ENCODE data around the gene OR6N2.

Gene OR6N2

GRCh38 chr1:158732524-158732923, 48.5 kb downstream of the OR6N2 start:
- TF ChIP-seq FOXP2 (optimal IDR thresholded peaks at IDR 0.05; ENCODE audit: borderline replicate concordance, extremely low read depth, extremely low read length, insufficient read depth), result no peak
- TF ChIP-seq TAF1 (IDR thresholded peaks at IDR 0.05; ENCODE audit: borderline replicate concordance, insufficient read depth, low read length), result no peak
- TF ChIP-seq, protein P1, sequence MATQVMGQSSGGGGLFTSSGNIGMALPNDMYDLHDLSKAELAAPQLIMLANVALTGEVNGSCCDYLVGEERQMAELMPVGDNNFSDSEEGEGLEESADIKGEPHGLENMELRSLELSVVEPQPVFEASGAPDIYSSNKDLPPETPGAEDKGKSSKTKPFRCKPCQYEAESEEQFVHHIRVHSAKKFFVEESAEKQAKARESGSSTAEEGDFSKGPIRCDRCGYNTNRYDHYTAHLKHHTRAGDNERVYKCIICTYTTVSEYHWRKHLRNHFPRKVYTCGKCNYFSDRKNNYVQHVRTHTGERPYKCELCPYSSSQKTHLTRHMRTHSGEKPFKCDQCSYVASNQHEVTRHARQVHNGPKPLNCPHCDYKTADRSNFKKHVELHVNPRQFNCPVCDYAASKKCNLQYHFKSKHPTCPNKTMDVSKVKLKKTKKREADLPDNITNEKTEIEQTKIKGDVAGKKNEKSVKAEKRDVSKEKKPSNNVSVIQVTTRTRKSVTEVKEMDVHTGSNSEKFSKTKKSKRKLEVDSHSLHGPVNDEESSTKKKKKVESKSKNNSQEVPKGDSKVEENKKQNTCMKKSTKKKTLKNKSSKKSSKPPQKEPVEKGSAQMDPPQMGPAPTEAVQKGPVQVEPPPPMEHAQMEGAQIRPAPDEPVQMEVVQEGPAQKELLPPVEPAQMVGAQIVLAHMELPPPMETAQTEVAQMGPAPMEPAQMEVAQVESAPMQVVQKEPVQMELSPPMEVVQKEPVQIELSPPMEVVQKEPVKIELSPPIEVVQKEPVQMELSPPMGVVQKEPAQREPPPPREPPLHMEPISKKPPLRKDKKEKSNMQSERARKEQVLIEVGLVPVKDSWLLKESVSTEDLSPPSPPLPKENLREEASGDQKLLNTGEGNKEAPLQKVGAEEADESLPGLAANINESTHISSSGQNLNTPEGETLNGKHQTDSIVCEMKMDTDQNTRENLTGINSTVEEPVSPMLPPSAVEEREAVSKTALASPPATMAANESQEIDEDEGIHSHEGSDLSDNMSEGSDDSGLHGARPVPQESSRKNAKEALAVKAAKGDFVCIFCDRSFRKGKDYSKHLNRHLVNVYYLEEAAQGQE (IDR thresholded peaks at IDR 0.05; ENCODE audit: insufficient read depth in 1 of 2, low read depth in 2 of 2, low read length in 2 of 2), result no peak
- no peak for TF ChIP-seq POLR2AphosphoS5 (IDR thresholded peaks at IDR 0.05; ENCODE audit: low read depth, low read length)
- no peak for TF ChIP-seq SIN3A (IDR thresholded peaks at IDR 0.05; ENCODE audit: borderline replicate concordance, insufficient read depth, low read length)

- TF ChIP-seq SIN3A (IDR thresholded peaks at IDR 0.05; ENCODE audit: borderline replicate concordance, insufficient read depth, low read length) (no peak), POLR2AphosphoS5 (IDR thresholded peaks at IDR 0.05; ENCODE audit: low read depth, low read length) (no peak), FOXP2 (optimal IDR thresholded peaks at IDR 0.05; ENCODE audit: borderline replicate concordance, extremely low read depth, extremely low read length, insufficient read depth) (no peak), TAF1 (IDR thresholded peaks at IDR 0.05; ENCODE audit: borderline replicate concordance, insufficient read depth, low read length) (no peak)
- TF ChIP-seq, protein P1 (IDR thresholded peaks at IDR 0.05; ENCODE audit: insufficient read depth in 1 of 2, low read depth in 2 of 2, low read length in 2 of 2), result no peak
These were observed 49.3 kb downstream of the OR6N2 start for GRCh38 chr1:158731707-158732106.

DNA sequence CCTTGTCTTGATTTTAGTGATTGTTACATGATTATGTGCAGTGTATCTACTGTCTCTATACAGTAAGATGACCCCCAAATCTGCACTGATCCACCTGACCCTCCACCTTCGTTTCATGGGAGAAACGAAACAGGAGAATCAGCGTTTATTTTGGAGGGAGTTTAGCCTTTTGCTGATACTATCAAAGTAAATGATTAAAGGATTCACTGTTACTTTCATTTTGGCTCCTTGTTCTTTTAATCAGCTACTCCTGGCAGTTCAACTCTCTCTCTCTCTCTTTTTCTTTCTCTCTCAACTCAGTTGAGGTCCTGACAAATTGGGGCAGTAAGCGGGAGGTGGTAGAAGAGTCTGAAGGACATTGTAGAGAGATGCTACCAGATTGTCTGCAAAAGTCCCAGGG, 50.6 kb downstream of the OR6N2 start:
- TF ChIP-seq, protein P1 (IDR thresholded peaks at IDR 0.05; ENCODE audit: insufficient read depth in 1 of 2, low read depth in 2 of 2, low read length in 2 of 2), result no peak
- TF ChIP-seq TAF1 (IDR thresholded peaks at IDR 0.05; ENCODE audit: borderline replicate concordance, insufficient read depth, low read length), result no peak
- no peak for TF ChIP-seq FOXP2 (optimal IDR thresholded peaks at IDR 0.05; ENCODE audit: borderline replicate concordance, extremely low read depth, extremely low read length, insufficient read depth)

DNA sequence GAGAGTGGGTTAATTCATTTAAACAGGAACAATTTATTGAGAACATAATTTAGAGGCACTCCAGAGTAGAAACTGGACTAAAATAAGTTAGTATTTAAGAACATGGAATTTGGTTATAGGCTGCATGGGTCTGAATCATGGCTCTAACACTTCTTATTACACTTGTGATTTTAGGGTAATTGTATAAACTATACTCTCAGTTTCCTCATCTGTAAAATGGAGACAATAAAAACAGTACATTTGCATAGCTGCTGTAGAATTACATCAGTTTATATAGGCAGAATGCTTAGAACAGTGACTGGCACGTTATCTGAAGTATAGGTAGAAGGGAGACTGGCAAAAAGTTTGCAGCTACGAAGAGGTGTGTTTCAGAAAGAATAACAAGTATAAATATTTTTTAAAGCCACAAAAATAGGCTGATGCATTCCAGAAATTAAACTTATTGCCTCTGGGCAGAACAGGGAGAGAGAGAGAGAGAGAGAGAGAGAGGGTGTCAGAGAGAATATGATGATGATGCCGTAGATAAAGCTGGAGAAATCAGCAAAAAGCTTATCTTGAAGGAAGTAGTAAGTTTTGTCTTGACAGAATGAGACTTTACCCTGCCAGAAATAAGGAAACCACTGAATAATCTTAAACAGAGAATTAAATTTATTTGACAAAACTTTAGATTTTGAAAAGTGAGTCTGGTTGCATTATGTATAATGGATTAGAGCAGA, 52.3 kb downstream of the OR6N2 start:
- TF ChIP-seq, protein P1 (IDR thresholded peaks at IDR 0.05; ENCODE audit: insufficient read depth in 1 of 2, low read depth in 2 of 2, low read length in 2 of 2), result no peak

DNA sequence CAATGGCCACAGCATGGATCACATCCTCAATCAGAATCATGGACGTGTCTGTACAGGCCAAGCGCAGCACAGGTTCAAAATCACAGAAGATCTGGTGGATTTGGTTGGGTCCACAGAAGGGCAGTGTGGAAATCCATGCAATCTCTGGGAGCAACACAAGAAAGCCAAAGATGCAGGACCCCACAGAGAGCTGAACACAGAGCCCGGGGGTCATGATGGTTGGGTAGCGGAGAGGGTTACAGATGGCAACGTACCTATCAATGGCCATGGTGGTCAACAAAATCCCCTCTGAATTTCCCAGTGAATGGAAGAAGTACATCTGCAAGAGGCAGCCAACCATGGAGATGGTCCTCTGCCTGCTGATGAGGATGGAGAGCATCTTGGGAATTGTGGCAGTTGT, 56.6 kb downstream of the OR6N2 start:
- no peak for TF ChIP-seq SIN3A (IDR thresholded peaks at IDR 0.05; ENCODE audit: borderline replicate concordance, insufficient read depth, low read length)

Data from PFSK-1 (cell line).